Activated naive CD4-positive, alpha-beta T cell treated with anti-CD3 and anti-CD28 coated beads for 36 hours (primary cell): ENCODE measurements around the gene GLCE. TPM values are rescaled to one million over a fixed set of nuclear protein-coding genes. Genes with fewer than 3 reads are reported as not detected.
"Not testable (repeated sequence)": the region's sequence is repeated elsewhere in the genome, so short reads cannot be mapped to it uniquely, and the experiment has no call there.

ENCODE experiments used
- CTCF ChIA-PET: fragments of 350-600 bp; sonication (Branson Sonifier 250); formaldehyde crosslinking; loops from one replicate; lab custom pipeline; 2021; ENCODE audit warnings: antibody characterized with exemption; lab: Charles Lee
- DNase-seq: peaks from one replicate; pipeline ENCODE4 v3.0.0-alpha.2; 2020
- H3K27ac Mint-ChIP-seq: one replicate; pipeline ENCODE4 v1.8.0; 2021; ENCODE audit warnings: mild to moderate bottlenecking, mixed read lengths
- H3K27me3 Mint-ChIP-seq: one replicate; pipeline ENCODE4 v1.8.0; 2021; ENCODE audit warnings: low read depth, mixed read lengths
- H3K36me3 Mint-ChIP-seq: one replicate; pipeline ENCODE4 v1.8.0; 2021; ENCODE audit warnings: low read depth, mixed read lengths
- H3K4me1 Mint-ChIP-seq: one replicate; pipeline ENCODE4 v1.8.0; 2021; ENCODE audit warnings: low read depth, mixed read lengths
- H3K4me3 Mint-ChIP-seq: one replicate; pipeline ENCODE4 v1.8.0; 2021; ENCODE audit warnings: mild to moderate bottlenecking, moderate library complexity, mixed read lengths
- H3K9me3 Mint-ChIP-seq: one replicate; pipeline ENCODE4 v1.8.0; 2021; ENCODE audit warnings: mixed read lengths
- intact Hi-C: fragments of 100-400 bp; cut with micrococcal nuclease; formaldehyde crosslinking; loops from one replicate; pipeline ENCODE4 v1.15.1; 2023
- total RNA-seq, 2 experiments: library from RNA; stranded (reverse); gene quantifications; one replicate each; pipeline ENCODE4 v1.2.3, GENCODE V29; 2021

Gene GLCE
- total RNA-seq, 2 experiments from 2014 or later = 2.5 to 2.6 TPM

GRCh38 chr15:69167218-69167846, 6.9 kb downstream of the GLCE start:
- H3K4me3 Mint-ChIP-seq = no peak overlapping the region
- no peak for DNase-seq
- intact Hi-C loops = loop anchor here (10.0 kb wide), 1 partner anchor 547 kb away; no protein-coding TSS in a partner anchor
- CTCF ChIA-PET = interaction anchor here (0.6 kb wide), 1 partner anchor 22 kb away, joined by 3 read pairs; no protein-coding TSS in a partner anchor
- no peak overlapping the region for H3K27ac Mint-ChIP-seq
- no peaks in the 10 kb centered on the region for H3K36me3 Mint-ChIP-seq
- H3K4me1 Mint-ChIP-seq = peaks cover 7% of the 10 kb centered on the region
- H3K9me3 Mint-ChIP-seq = no peaks in the 10 kb centered on the region
- no peaks in the 10 kb centered on the region for H3K27me3 Mint-ChIP-seq

GRCh38 chr15:69168361-69168760, 7.9 kb downstream of the GLCE start:
- H3K36me3 Mint-ChIP-seq, CTCF ChIA-PET: not testable (repeated sequence)

GRCh38 chr15:69169540-69169939, 9.1 kb downstream of the GLCE start:
- H3K27ac Mint-ChIP-seq, H3K4me3 Mint-ChIP-seq, H3K9me3 Mint-ChIP-seq, CTCF ChIA-PET, H3K4me1 Mint-ChIP-seq, H3K27me3 Mint-ChIP-seq, H3K36me3 Mint-ChIP-seq, DNase-seq: not testable (repeated sequence)
- intact Hi-C loops = loop anchor here (10.0 kb wide), 1 partner anchor 545 kb away; no protein-coding TSS in a partner anchor

More at GRCh38 chr15:69168361-69168760, 7.9 kb downstream of the GLCE start:
- not testable (repeated sequence) for H3K27ac Mint-ChIP-seq, H3K4me1 Mint-ChIP-seq, H3K4me3 Mint-ChIP-seq, DNase-seq, H3K9me3 Mint-ChIP-seq, H3K27me3 Mint-ChIP-seq
- intact Hi-C loops = loop anchor here (10.0 kb wide), 1 partner anchor 546 kb away; no protein-coding TSS in a partner anchor

GRCh38 chr15:69170597-69170996, 10.2 kb downstream of the GLCE start:
- Mint-ChIP-seq H3K4me1 (no peaks in the 10 kb centered on the region), H3K36me3 (no peaks in the 10 kb centered on the region), H3K27me3 (no peaks in the 10 kb centered on the region), H3K9me3 (no peaks in the 10 kb centered on the region), H3K4me3 (no peak overlapping the region), H3K27ac (no peak overlapping the region)
- intact Hi-C loops = no loop called here
- DNase-seq = no peak
- CTCF ChIA-PET = no interaction called here

GRCh38 chr15:69172847-69173246, 12.4 kb downstream of the GLCE start:
- no peaks in the 10 kb centered on the region for H3K9me3 Mint-ChIP-seq
- no peak overlapping the region for H3K27ac Mint-ChIP-seq
- CTCF ChIA-PET = interaction anchor here (1.3 kb wide), 1 partner anchor 11 kb away, joined by 7 read pairs; no protein-coding TSS in a partner anchor
- no peak overlapping the region for H3K4me3 Mint-ChIP-seq
- no peak for DNase-seq
- H3K36me3 Mint-ChIP-seq = no peaks in the 10 kb centered on the region
- no peaks in the 10 kb centered on the region for H3K27me3 Mint-ChIP-seq
- intact Hi-C loops = no loop called here
- H3K4me1 Mint-ChIP-seq = no peaks in the 10 kb centered on the region

GRCh38 chr15:69175536-69175935, 15.1 kb downstream of the GLCE start:
- H3K27me3 Mint-ChIP-seq = no peaks in the 10 kb centered on the region
- H3K4me1 Mint-ChIP-seq = no peaks in the 10 kb centered on the region
- intact Hi-C loops = no loop called here
- CTCF ChIA-PET = interaction anchor here (0.6 to 1.1 kb wide), 2 partner anchors 99 to 117 kb away, joined by 3 read pairs; no protein-coding TSS in a partner anchor
- no peak overlapping the region for H3K27ac Mint-ChIP-seq
- no peak overlapping the region for H3K4me3 Mint-ChIP-seq
- H3K9me3 Mint-ChIP-seq = no peaks in the 10 kb centered on the region
- DNase-seq = no peak
- no peaks in the 10 kb centered on the region for H3K36me3 Mint-ChIP-seq

- Mint-ChIP-seq H3K36me3 (no peaks in the 10 kb centered on the region), H3K27me3 (no peaks in the 10 kb centered on the region), H3K9me3 (no peaks in the 10 kb centered on the region), H3K27ac (no peak overlapping the region), H3K4me3 (no peak overlapping the region), H3K4me1 (no peaks in the 10 kb centered on the region)
- CTCF ChIA-PET = no interaction called here
- intact Hi-C loops = no loop called here
- DNase-seq = no peak
Observed at GRCh38 chr15:69181424-69181823, 21.0 kb downstream of the GLCE start.

GRCh38 chr15:69185216-69185615, 24.8 kb downstream of the GLCE start:
- Mint-ChIP-seq H3K27me3 (no peaks in the 10 kb centered on the region), H3K27ac (no peak overlapping the region), H3K4me1 (no peaks in the 10 kb centered on the region), H3K36me3 (peaks cover 2% of the 10 kb centered on the region), H3K4me3 (no peak overlapping the region), H3K9me3 (peaks cover 5% of the 10 kb centered on the region)
- CTCF ChIA-PET = no interaction called here
- DNase-seq = no peak
- intact Hi-C loops = no loop called here

- Mint-ChIP-seq H3K9me3 (peaks cover 7% of the 10 kb centered on the region), H3K27ac (no peak overlapping the region), H3K27me3 (no peaks in the 10 kb centered on the region), H3K36me3 (peaks cover 2% of the 10 kb centered on the region), H3K4me3 (no peak overlapping the region), H3K4me1 (no peaks in the 10 kb centered on the region)
- DNase-seq = no peak
- intact Hi-C loops = no loop called here
- CTCF ChIA-PET = no interaction called here
Observed at GRCh38 chr15:69185706-69186105, 25.3 kb downstream of the GLCE start.

GRCh38 chr15:69189157-69189556, 28.7 kb downstream of the GLCE start:
- no peaks in the 10 kb centered on the region for H3K27me3 Mint-ChIP-seq
- intact Hi-C loops = no loop called here
- H3K9me3 Mint-ChIP-seq = peaks cover 8% of the 10 kb centered on the region
- H3K4me1 Mint-ChIP-seq = no peaks in the 10 kb centered on the region
- no peak overlapping the region for H3K4me3 Mint-ChIP-seq
- CTCF ChIA-PET = interaction anchor here (0.7 kb wide), 1 partner anchor 23 kb away, joined by 3 read pairs; no protein-coding TSS in a partner anchor
- H3K27ac Mint-ChIP-seq = no peak overlapping the region
- H3K36me3 Mint-ChIP-seq = peaks cover 2% of the 10 kb centered on the region
- no peak for DNase-seq

- no peak for DNase-seq
- H3K4me1 Mint-ChIP-seq = peaks cover 3% of the 10 kb centered on the region
- H3K4me3 Mint-ChIP-seq = no peak overlapping the region
- no peaks in the 10 kb centered on the region for H3K27me3 Mint-ChIP-seq
- H3K9me3 Mint-ChIP-seq = peaks cover 8% of the 10 kb centered on the region
- CTCF ChIA-PET = no interaction called here
- peaks cover 2% of the 10 kb centered on the region for H3K36me3 Mint-ChIP-seq
- no peak overlapping the region for H3K27ac Mint-ChIP-seq
- intact Hi-C loops = no loop called here
Observed at GRCh38 chr15:69190091-69190490, 29.7 kb downstream of the GLCE start.

GRCh38 chr15:69190504-69190903, 30.1 kb downstream of the GLCE start:
- peaks cover 2% of the 10 kb centered on the region for H3K36me3 Mint-ChIP-seq
- H3K4me3 Mint-ChIP-seq = no peak overlapping the region
- peaks cover 3% of the 10 kb centered on the region for H3K4me1 Mint-ChIP-seq
- H3K27me3 Mint-ChIP-seq = no peaks in the 10 kb centered on the region
- intact Hi-C loops = no loop called here
- no peak for DNase-seq
- H3K27ac Mint-ChIP-seq = no peak overlapping the region
- H3K9me3 Mint-ChIP-seq = peaks cover 8% of the 10 kb centered on the region
- CTCF ChIA-PET = no interaction called here
